ENCODE measurements around the gene CTNNA3. TPM values are rescaled to one million over a fixed set of nuclear protein-coding genes. Genes with fewer than 3 reads are reported as not detected.

CTNNA3 gene
- total RNA-seq, 4 donors from 2014 or later = 1.2 to 7.1 (median 1.3) TPM

DNA sequence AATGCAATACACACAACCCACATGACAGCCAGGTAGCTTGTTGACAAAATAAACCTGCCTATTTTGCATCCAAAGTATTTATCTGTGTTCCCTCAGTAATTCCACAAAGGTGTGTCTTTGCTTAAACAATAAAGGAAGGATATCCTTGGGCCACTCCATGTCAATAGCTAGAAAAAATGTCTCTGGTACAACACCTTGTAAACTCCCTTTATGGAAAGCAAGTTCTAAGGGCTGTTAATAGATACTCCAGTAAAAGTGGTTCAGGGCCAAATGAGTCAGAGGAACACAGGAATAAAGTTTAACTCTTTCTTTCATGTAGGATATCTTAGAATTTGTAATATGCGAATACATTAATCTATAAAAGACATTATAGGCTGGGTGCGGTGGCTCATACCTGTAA, 867.0 kb downstream of the CTNNA3 start:
- ATAC-seq (ENCODE audit: low FRiP score) (no peak), DNase-seq (ENCODE audit: low spot score) (no peak)
- TF ChIP-seq, protein P1, sequence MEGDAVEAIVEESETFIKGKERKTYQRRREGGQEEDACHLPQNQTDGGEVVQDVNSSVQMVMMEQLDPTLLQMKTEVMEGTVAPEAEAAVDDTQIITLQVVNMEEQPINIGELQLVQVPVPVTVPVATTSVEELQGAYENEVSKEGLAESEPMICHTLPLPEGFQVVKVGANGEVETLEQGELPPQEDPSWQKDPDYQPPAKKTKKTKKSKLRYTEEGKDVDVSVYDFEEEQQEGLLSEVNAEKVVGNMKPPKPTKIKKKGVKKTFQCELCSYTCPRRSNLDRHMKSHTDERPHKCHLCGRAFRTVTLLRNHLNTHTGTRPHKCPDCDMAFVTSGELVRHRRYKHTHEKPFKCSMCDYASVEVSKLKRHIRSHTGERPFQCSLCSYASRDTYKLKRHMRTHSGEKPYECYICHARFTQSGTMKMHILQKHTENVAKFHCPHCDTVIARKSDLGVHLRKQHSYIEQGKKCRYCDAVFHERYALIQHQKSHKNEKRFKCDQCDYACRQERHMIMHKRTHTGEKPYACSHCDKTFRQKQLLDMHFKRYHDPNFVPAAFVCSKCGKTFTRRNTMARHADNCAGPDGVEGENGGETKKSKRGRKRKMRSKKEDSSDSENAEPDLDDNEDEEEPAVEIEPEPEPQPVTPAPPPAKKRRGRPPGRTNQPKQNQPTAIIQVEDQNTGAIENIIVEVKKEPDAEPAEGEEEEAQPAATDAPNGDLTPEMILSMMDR (IDR thresholded peaks at IDR 0.05) = no peak

DNA sequence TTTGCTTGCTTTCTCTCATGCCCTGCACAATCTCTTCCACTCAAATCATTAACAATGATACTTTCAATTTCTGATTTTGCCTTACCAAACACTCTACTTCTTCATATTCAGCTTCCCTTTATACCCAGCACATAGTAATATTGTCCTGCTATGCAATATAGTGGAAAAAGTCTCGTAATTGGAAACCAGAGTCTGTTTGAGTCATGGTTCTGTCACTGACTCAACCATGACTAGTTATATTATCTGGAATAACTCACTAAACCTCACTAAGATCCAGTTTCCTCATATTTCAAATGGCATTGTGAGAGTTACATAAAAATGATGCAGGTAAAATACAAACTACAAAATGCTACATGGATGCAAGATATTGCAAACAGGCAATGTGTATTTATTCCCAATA, 868.6 kb downstream of the CTNNA3 start:
- DNase-seq (ENCODE audit: low spot score) (no peak), ATAC-seq (ENCODE audit: low FRiP score) (peak; percentile 51)
- TF ChIP-seq, protein P1 (IDR thresholded peaks at IDR 0.05) = no peak

GRCh38 chr10:66823301-66823700, 872.7 kb downstream of the CTNNA3 start:
- ATAC-seq (ENCODE audit: low FRiP score) = no peak
- DNase-seq (ENCODE audit: low spot score) = no peak
- TF ChIP-seq, protein P1 (IDR thresholded peaks at IDR 0.05) = no peak

DNA sequence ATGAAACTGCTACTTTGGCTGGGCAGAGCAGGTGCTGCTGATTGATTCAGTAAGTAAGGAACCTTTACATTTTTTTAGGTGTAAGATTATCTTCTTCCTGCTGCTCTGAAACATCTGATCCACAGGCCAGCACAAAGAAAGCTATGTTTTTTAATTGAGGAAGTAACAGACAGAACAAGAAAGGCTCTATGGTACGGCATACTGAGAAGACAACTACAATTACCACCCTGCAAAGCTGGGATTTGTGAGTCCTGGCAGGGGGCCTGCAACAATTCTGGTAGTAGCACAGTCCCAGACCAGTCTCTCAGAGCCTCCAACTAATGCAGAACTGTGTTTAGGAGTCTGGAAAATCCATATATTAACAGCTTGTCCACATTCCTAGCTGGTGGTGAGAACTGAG, 873.2 kb downstream of the CTNNA3 start:
- ATAC-seq (ENCODE audit: low FRiP score) (no peak), DNase-seq (ENCODE audit: low spot score) (no peak)
- TF ChIP-seq, protein P1 (IDR thresholded peaks at IDR 0.05) = no peak

- ATAC-seq (ENCODE audit: low FRiP score) (no peak), DNase-seq (ENCODE audit: low spot score) (no peak)
- TF ChIP-seq, protein P1 (IDR thresholded peaks at IDR 0.05) = no peak
Observed at GRCh38 chr10:66819691-66820090, 876.3 kb downstream of the CTNNA3 start.

DNA sequence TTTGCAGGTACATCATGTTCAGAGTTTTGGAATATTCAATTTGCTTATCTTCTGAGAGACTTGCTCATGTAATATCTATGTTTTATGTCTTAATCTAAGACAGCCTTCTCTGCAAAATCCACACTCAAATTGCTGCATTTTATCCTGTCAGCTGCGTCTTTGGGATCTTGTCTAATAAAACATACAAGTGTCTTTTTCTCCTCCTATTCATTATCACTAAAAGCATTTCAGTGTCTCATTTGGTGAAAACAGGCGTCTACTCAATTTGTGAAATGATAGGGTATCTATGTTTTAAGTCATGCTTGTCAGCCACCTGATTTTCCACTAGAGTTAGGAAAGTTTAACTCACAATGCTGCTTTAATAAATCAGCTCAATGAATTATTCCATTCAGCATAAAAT, 882.9 kb downstream of the CTNNA3 start:
- DNase-seq (ENCODE audit: low spot score) (no peak), ATAC-seq (ENCODE audit: low FRiP score) (no peak)
- TF ChIP-seq, protein P1 (IDR thresholded peaks at IDR 0.05) = no peak

DNA sequence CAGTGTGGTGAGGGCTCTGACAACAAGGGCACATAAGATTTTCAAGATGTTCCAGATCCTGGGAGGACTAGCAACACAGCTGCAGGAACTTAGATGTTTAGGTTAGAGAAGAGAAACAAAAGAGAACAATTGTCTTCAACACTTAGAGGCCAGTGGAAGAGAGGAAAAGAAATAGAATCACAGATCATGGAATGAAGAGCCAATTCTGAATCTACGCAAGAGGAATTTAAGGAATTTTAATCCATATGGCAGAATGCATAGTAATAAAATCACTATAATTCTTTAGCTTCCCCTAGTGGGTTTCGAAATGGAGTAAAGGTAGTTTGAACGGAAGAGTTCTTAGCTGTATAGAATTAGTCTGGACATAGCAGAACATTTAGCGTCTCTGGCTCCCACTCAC, 884.8 kb downstream of the CTNNA3 start:
- ATAC-seq (ENCODE audit: low FRiP score) (no peak), DNase-seq (ENCODE audit: low spot score) (no peak)
- TF ChIP-seq, protein P1 (IDR thresholded peaks at IDR 0.05) = no peak

Measured in omental fat pad (tissue), 4 donors.